UCSD-AML1 (cell line): ENCODE data around the gene PICALM.
"Not testable (repeated sequence)": the region's sequence is repeated elsewhere in the genome, so short reads cannot be mapped to it uniquely, and the experiment has no call there.

Source experiments
- DNase-seq: peaks from one replicate; lab custom pipeline; 2025; ENCODE audit not compliant: unreplicated experiment; lab: John Stamatoyannopoulos, UW

PICALM gene

GRCh38 chr11:86002431-86002830, 66.5 kb downstream of the PICALM start:
- DNase-seq: no peak

DNA sequence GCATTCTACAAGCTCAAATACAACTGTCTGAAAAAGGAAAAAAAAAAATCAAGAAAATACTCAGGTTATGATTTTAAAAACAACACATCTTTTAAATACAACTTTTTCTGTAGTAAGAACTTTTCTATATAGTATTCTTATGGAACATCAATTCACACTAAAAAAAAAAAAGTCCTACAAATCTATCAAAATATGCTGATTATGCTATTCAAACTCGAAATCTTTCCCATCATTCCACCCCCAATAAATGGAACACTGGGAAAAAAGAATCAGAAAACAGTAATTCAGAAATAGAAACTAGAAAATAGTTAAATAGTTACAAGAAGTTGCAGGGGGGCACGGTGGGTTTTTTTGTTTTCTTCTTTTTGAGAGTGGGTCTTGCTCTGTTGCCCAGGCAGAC, 77.4 kb downstream of the PICALM start:
- no peak for DNase-seq

DNA sequence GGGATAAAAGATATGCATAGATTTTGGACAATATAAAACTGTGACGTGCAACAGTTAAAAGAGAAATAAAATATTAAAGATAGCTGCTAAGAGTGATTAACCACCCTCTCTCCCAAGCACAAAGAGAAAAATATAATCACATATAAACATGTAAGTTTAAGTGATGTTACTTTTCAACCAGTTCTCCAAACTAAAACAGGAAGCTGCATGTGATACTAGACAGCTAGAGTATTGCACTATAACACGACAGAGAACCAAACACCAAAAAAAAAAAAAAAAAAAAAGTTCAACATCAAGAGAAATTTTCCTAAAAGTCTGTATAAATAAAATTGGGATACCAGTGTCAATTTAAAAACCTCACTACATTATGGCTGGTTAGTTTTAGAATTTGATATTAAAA, 79.1 kb downstream of the PICALM start:
- no peak for DNase-seq

DNA sequence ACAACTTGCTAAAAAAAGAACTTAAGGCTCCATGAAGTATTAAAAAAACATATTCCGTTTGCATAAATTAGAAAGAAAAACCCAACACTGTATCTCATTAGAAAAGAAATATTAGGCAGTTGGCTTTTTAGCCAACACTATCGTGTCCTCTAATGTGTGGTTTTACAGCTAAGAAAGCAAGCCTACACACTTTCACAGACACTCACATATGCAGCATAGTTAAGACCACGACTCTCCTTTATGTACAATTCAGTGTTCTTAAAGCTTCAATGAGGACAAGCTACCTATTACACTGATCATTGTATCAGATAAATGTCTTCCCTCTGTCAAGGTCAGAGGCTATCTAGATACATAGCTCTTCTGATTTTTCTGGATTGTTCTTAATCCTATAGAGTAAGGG, 80.1 kb downstream of the PICALM start:
- no peak for DNase-seq

GRCh38 chr11:85977751-85978160, 91.1 kb downstream of the PICALM start:
- no peak for DNase-seq

- DNase-seq: no peak
Measured at GRCh38 chr11:85976525-85976924, 92.4 kb downstream of the PICALM start.

- DNase-seq: no peak
Measured at GRCh38 chr11:85974122-85974521, 94.8 kb downstream of the PICALM start.

GRCh38 chr11:85970593-85970992, 98.3 kb downstream of the PICALM start:
- DNase-seq: no peak

DNA sequence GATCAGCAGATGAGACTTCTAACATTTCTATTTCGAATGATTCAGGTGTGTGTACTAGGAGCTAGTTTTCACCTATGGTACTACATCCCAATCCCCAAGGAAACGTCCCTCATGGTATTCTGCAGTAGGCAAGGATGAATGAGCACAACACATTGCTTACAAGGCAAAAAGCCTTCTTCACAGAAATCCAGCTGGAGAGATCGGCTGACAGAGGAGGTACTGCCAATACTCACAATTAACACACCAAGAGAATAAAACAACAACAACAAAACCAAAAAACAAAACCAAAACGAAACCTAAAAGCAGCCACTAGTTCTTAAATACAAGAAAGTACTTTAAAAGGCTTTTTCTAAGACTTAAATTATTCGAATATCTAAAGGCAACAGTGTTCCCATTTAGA, 101.4 kb downstream of the PICALM start:
- no peak for DNase-seq

- DNase-seq: no peak
Measured at GRCh38 chr11:85965202-85965601, 103.7 kb downstream of the PICALM start.

DNA sequence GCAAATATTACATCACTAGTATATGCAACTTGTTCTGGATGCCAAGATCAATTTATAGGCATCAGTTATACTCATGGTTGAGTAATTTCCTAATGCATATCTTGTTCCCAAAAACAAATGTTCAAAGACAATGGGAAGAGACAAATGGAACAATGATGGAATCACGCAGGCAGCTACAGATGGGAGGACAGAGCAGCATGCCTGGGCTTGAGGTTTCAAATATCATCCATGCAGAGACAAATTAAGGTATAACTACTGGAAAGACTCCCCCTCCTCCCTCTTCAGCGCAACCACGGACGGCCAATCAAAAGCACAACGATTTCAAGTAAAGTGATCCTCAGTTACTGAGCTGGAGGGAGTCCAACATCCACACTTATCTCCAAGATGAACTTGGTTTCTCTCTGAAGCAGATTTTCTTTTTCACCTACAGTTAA, 106.9 kb downstream of the PICALM start:
- no peak for DNase-seq

DNA sequence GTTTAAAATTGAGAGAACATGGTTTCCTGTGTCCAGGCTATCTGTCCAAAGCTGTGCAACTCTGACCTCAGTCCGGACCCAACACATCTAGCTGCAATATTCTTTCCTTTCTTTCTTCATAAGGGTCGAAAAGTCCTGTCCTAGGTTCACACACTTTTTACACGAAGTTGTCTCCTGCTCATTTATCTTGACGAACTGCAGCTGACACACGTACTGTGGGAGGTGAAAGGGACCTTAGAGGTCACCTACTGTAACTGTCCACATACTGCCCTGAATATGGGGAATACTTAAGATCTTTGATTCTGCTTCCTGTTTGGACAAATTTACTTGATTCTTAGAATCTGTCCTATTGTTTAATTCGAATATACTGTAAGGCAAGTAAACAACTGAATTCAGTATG, 107.8 kb downstream of the PICALM start:
- no peak for DNase-seq

- DNase-seq: no peak
Measured at GRCh38 chr11:85960678-85961077, 108.2 kb downstream of the PICALM start.

DNA sequence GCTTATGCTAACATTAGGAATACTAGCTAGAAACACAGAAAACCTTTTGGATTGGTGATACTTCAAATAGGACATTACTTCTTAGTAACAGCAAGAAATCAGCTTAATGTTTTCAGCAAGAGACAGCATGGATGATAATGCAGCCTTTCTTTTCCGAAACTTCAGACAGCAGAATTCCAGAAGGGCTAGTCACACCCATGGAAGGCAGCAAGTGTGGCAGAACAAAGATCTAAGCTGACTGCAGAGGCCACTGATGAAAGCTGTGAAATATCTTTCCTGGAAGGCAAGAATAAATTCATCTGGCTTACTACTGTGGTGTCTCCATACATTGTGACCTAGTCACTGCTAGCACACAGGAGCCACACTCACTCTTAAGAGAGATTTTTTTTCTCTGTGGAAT, 113.4 kb downstream of the PICALM start:
- DNase-seq: no peak

- DNase-seq: no peak
Measured at GRCh38 chr11:85953491-85954143, 115.3 kb downstream of the PICALM start.

- not testable (repeated sequence) for DNase-seq
Measured at GRCh38 chr11:85952108-85952485, 116.8 kb downstream of the PICALM start.

DNA sequence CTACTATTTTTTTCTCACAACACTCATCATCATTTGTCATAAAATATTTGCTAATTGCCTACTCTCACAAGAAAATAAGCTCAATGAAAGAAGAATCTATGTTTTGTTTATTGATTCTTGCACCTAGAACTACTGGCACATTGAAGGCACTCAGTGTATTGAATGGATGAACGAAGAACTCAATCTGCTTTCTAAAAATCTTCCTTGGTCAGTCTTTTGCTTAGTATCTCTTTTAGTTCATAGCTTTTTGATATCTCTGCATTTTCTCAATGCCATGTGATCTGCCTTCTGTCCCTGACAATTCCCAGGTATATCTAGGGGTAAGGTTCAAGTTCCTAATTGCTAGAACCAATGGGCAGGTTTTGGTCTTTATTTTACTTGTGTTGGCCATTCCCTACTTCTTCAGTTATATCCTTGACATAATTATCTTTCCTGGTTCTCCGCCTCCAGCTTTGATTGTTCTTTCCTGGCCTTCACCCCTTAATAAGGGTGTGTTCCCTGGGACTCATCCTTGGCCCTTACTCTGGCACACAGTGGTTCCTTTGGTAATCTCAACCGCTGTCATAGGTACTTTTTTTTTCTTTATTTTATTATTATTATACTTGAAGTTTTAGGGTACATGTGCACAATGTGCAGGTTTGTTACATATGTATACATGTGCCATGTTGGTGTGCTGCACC, 117.3 kb downstream of the PICALM start:
- DNase-seq: no peak

GRCh38 chr11:85951049-85951405, 117.9 kb downstream of the PICALM start:
- no peak for DNase-seq

GRCh38 chr11:85950317-85951048, 118.4 kb downstream of the PICALM start:
- DNase-seq: no peak

GRCh38 chr11:85949798-85950197, 119.1 kb downstream of the PICALM start:
- no peak for DNase-seq

GRCh38 chr11:85948884-85949283, 120.0 kb downstream of the PICALM start:
- no peak for DNase-seq
